ENCODE results near the gene ANTXR1.

ANTXR1 gene

GRCh38 chr2:69162057-69162456, 149.1 kb downstream of the ANTXR1 start:
- Mint-ChIP-seq H3K27ac (peak overlapping the region in 2 of 3 experiments; percentile 25 to 84), H3K4me1 (peaks cover 54% of the 10 kb centered on the region), H3K27me3 (ENCODE audit: low read depth) (peaks cover 4% of the 10 kb centered on the region), H3K9me3 (no peaks in the 10 kb centered on the region), H3K4me3 (no peak overlapping the region), H3K36me3 (ENCODE audit: low read depth) (peaks cover 53% of the 10 kb centered on the region)
- TF ChIP-seq CTCF (IDR thresholded peaks at IDR 0.05; ENCODE audit: unreplicated experiment in 3 of 3): no peak

- Mint-ChIP-seq H3K4me3 (no peak overlapping the region), H3K27ac (peak overlapping the region; percentile 29 to 84 (median 64)), H3K27me3 (ENCODE audit: low read depth) (peaks cover 6% of the 10 kb centered on the region), H3K36me3 (ENCODE audit: low read depth) (peaks cover 61% of the 10 kb centered on the region), H3K9me3 (no peaks in the 10 kb centered on the region), H3K4me1 (peaks cover 62% of the 10 kb centered on the region)
- no peak for TF ChIP-seq CTCF (IDR thresholded peaks at IDR 0.05; ENCODE audit: unreplicated experiment in 3 of 3)
Measured at GRCh38 chr2:69163109-69163508, 150.1 kb downstream of the ANTXR1 start.

GRCh38 chr2:69163556-69163955, 150.6 kb downstream of the ANTXR1 start:
- Mint-ChIP-seq H3K36me3 (ENCODE audit: low read depth) (peaks cover 66% of the 10 kb centered on the region), H3K4me3 (no peak overlapping the region), H3K27ac (peak overlapping the region; percentile 29 to 84 (median 64)), H3K27me3 (ENCODE audit: low read depth) (peaks cover 6% of the 10 kb centered on the region), H3K4me1 (peaks cover 66% of the 10 kb centered on the region), H3K9me3 (no peaks in the 10 kb centered on the region)
- TF ChIP-seq CTCF (IDR thresholded peaks at IDR 0.05; ENCODE audit: unreplicated experiment in 3 of 3): no peak

GRCh38 chr2:69164061-69164778, 151.2 kb downstream of the ANTXR1 start:
- Mint-ChIP-seq H3K4me1 (peaks cover 73% of the 10 kb centered on the region), H3K4me3 (no peak overlapping the region), H3K9me3 (no peaks in the 10 kb centered on the region), H3K27ac (peak overlapping the region in 2 of 3 experiments; percentile 48 to 64), H3K27me3 (ENCODE audit: low read depth) (peaks cover 6% of the 10 kb centered on the region), H3K36me3 (ENCODE audit: low read depth) (peaks cover 68% of the 10 kb centered on the region)
- TF ChIP-seq CTCF (IDR thresholded peaks at IDR 0.05; ENCODE audit: unreplicated experiment in 3 of 3): no peak

- Mint-ChIP-seq H3K4me1 (peaks cover 80% of the 10 kb centered on the region), H3K27me3 (ENCODE audit: low read depth) (peaks cover 6% of the 10 kb centered on the region), H3K27ac (no peak overlapping the region), H3K4me3 (no peak overlapping the region), H3K36me3 (ENCODE audit: low read depth) (peaks cover 73% of the 10 kb centered on the region), H3K9me3 (no peaks in the 10 kb centered on the region)
- TF ChIP-seq CTCF (IDR thresholded peaks at IDR 0.05; ENCODE audit: unreplicated experiment in 3 of 3): no peak
Measured at GRCh38 chr2:69165091-69165880, 152.3 kb downstream of the ANTXR1 start.
